ENCODE data around the gene ABCC6. TPM values are rescaled to one million over a fixed set of nuclear protein-coding genes. Genes with fewer than 3 reads are reported as not detected.
"Not testable (repeated sequence)": the region's sequence is repeated elsewhere in the genome, so short reads cannot be mapped to it uniquely, and the experiment has no call there.

ABCC6 gene
- total RNA-seq, 1 donor, result 0.63 TPM

DNA sequence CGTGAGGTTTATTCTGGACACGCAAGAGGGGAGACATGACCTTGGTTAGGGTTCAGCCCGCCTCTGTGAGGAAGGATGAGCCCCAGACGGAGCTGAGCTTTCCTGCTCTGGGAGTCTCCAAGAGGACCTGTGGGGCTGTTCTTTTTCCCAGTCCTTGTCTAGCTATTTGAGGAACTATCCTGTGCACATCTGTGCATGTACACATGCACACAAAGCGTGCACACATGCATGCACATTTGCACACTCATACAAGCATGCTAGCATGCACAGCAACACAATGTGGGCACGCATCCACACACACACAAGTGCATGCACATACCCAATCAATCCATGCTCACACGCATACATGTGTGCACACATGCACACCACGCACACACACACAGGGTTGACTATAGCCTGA lies 40.4 kb downstream of the ABCC6 start:
- no peak for DNase-seq (ENCODE audit: low read depth)
- TF ChIP-seq, protein P1, sequence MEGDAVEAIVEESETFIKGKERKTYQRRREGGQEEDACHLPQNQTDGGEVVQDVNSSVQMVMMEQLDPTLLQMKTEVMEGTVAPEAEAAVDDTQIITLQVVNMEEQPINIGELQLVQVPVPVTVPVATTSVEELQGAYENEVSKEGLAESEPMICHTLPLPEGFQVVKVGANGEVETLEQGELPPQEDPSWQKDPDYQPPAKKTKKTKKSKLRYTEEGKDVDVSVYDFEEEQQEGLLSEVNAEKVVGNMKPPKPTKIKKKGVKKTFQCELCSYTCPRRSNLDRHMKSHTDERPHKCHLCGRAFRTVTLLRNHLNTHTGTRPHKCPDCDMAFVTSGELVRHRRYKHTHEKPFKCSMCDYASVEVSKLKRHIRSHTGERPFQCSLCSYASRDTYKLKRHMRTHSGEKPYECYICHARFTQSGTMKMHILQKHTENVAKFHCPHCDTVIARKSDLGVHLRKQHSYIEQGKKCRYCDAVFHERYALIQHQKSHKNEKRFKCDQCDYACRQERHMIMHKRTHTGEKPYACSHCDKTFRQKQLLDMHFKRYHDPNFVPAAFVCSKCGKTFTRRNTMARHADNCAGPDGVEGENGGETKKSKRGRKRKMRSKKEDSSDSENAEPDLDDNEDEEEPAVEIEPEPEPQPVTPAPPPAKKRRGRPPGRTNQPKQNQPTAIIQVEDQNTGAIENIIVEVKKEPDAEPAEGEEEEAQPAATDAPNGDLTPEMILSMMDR (IDR thresholded peaks at IDR 0.05; ENCODE audit: insufficient read depth, low read length), result no peak
- no peak overlapping the region for H3K4me3 ChIP-seq (ENCODE audit: low read depth, low read length)

DNA sequence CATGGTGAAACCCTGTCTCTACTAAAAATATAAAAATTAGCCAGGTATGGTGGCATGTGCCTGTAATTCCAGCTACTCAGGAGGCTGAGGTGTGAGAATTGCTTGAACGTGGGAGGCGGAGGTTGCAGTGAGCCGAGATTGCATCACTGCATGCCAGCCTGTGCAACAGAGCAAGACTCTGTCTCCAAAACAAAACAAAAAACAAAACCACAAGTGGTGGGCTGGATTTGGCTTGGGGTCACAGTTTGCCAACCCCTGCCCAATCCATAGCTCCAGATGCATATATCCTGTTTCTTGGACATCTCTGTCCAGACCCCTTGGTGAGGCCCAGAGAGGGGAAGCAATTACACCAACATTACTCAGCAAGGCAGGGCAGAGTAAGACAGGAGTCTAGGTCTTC lies 41.5 kb downstream of the ABCC6 start:
- H3K4me3 ChIP-seq (ENCODE audit: low read depth, low read length); DNase-seq (ENCODE audit: low read depth): not testable (repeated sequence)

DNA sequence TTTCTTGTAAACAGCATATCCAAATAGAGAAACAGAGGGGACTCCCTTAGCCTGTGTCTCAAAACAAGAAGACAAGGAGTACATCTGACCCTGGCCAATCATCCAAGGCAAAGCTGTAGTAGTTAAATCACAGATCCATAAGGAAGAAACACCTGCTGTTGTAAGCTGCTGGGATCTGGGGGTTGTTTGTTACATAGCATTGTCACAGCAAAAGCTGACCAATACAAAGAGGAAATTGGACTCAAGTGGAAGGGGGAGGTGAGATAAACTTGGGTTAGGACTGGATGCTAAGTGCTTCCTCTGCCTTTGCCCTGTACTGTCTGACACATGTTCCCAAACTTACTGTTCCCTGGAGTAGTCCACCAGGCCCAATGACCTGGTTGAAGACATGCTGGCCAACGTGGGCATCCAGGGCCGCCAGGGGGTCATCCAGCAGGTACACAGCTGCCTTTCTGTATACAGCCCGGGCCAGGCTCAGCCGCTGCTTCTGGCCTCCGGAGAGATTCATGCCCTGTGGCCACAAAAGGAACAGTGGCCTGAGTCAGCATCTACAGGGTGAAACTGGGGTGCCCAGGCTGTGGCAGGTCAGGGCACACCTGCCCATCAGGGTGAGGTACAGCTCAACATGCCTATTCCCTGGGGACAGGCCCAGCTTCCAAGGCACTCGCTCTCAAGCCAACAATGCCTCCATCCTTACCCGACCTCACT lies 44.7 kb downstream of the ABCC6 start:
- TF ChIP-seq, protein P1 (IDR thresholded peaks at IDR 0.05; ENCODE audit: insufficient read depth, low read length), result no peak
- no peak overlapping the region for H3K4me3 ChIP-seq (ENCODE audit: low read depth, low read length)
- no peak for DNase-seq (ENCODE audit: low read depth)

DNA sequence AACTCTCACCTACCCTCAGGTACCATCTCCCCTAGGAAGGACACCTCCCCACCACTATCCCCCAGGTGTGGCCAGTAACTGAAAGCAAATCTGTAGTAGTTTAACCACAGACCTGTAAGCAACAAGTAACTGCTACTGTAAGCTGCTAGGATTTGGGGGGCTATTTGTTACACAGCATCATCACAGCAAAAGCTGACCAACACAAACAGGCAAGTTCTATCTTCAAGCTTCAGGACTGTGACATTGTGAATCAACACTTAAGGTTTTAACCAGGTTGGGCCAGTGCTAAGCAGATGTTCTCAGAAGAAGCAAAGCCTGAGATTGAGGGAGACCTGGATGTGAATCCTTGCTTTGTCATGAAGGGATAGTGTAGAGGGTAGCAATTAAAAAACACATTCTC lies 47.0 kb downstream of the ABCC6 start:
- TF ChIP-seq, protein P1 (IDR thresholded peaks at IDR 0.05; ENCODE audit: insufficient read depth, low read length), result no peak
- no peak overlapping the region for H3K4me3 ChIP-seq (ENCODE audit: low read depth, low read length)
- no peak for DNase-seq (ENCODE audit: low read depth)

DNA sequence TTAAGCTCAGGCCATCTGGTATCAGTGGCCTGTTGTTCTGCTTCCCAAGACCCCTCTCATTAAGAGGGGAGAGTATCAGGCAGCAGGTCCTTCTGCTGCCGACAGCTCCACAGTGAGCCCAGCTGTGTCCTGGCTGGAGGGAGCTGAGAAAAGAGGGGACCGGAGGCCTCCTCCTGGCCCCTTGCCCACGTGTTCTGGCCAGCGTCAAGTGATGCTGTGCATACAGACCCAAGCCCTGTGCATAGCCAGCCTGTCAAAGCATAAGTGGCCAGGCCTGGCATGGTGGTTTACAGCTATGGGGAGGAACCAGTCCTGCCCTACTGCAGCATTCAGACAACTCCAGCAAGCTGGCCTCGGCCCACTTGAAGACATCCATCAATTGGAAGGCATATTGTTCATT lies 48.0 kb downstream of the ABCC6 start:
- no peak for DNase-seq (ENCODE audit: low read depth)
- TF ChIP-seq, protein P1 (IDR thresholded peaks at IDR 0.05; ENCODE audit: insufficient read depth, low read length), result no peak
- H3K4me3 ChIP-seq (ENCODE audit: low read depth, low read length), result no peak overlapping the region

DNA sequence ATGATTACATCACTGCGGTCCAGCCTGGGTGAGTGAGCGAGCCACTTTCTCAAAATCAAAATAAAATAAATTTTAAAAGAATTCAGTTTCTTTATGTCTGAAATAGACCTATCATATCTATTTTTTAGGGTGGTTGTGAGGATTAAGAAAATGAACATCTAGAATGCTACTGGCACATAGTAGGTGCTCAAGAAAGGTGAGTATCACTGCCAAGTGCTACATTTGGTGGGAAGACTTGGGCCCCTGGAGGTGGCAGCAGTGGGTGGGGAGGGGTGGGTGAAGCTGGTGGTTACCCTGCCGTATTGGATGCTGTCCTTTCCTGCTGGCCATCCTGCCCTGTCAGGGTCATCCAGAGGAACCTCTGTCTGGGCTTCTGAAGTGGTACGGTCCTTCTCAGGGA lies 50.3 kb downstream of the ABCC6 start:
- TF ChIP-seq, protein P1 (IDR thresholded peaks at IDR 0.05; ENCODE audit: insufficient read depth, low read length), result no peak
- no peak overlapping the region for H3K4me3 ChIP-seq (ENCODE audit: low read depth, low read length)
- no peak for DNase-seq (ENCODE audit: low read depth)

DNA sequence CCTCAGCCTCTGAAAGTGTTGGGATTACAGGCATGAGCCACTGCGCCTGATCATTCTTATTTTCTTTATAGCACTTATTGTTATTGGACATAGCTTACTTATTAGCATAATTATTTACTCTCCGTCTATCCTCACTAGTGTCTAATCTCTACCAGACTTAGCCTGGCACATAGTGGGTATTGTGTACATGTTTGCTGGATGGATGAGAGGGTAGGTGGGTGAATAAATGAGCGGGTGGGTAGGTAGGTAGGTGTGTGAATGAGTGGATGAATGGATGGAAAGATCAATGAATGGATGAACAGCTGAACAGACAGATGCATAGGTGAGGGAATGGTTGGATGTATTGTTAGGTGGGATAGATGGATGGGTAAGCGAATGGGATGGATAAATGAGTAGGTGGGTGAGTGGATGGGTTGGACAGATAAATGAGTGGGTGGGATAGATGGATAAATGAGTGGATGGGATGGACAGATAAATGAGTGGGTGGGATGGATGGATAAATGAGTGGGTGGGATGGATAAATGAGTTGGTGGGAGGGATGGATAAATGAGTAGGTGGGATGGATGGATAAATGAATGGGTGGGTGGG lies 51.9 kb downstream of the ABCC6 start:
- DNase-seq (ENCODE audit: low read depth), result no peak
- TF ChIP-seq, protein P1 (IDR thresholded peaks at IDR 0.05; ENCODE audit: insufficient read depth, low read length), result no peak
- H3K4me3 ChIP-seq (ENCODE audit: low read depth, low read length), result no peak overlapping the region
